ENCODE data around the gene BARHL2.

The BARHL2 gene

GRCh38 chr1:90722874-90723589 is 5.9 kb upstream of the BARHL2 start:
- no peak overlapping the region for H3K9ac ChIP-seq (ENCODE audit: low read length)
- H3K4me3 ChIP-seq (ENCODE audit: low read length), result peak overlapping the region; percentile 41

GRCh38 chr1:90721210-90722194 is 4.4 kb upstream of the BARHL2 start:
- no peaks in the 10 kb centered on the region for H3K9me3 ChIP-seq (ENCODE audit: control insufficient read depth, low read depth, low read length)
- peaks cover 32% of the 10 kb centered on the region for H3K4me1 ChIP-seq (ENCODE audit: control insufficient read depth, low read depth, low read length)
- no peak overlapping the region for H3K9ac ChIP-seq (ENCODE audit: low read length)
- H3K27me3 ChIP-seq (ENCODE audit: control insufficient read depth, insufficient read depth, low read length), result peaks cover 99% of the 10 kb centered on the region
- H3K4me3 ChIP-seq (ENCODE audit: low read length), result no peak overlapping the region
- H3K27ac ChIP-seq (ENCODE audit: low read length), result no peak overlapping the region
- H3K36me3 ChIP-seq (ENCODE audit: control insufficient read depth, low read depth, low read length), result no peaks in the 10 kb centered on the region

More at GRCh38 chr1:90722874-90723589, 5.9 kb upstream of the BARHL2 start:
- peaks cover 100% of the 10 kb centered on the region for H3K27me3 ChIP-seq (ENCODE audit: control insufficient read depth, insufficient read depth, low read length)
- H3K9me3 ChIP-seq (ENCODE audit: control insufficient read depth, low read depth, low read length), result no peaks in the 10 kb centered on the region
- no peak overlapping the region for H3K27ac ChIP-seq (ENCODE audit: low read length)
- peaks cover 44% of the 10 kb centered on the region for H3K4me1 ChIP-seq (ENCODE audit: control insufficient read depth, low read depth, low read length)
- no peaks in the 10 kb centered on the region for H3K36me3 ChIP-seq (ENCODE audit: control insufficient read depth, low read depth, low read length)

- Histone ChIP-seq H3K27ac (ENCODE audit: low read length) (no peak overlapping the region), H3K4me1 (ENCODE audit: control insufficient read depth, low read depth, low read length) (peaks cover 19% of the 10 kb centered on the region), H3K9me3 (ENCODE audit: control insufficient read depth, low read depth, low read length) (no peaks in the 10 kb centered on the region), H3K36me3 (ENCODE audit: control insufficient read depth, low read depth, low read length) (no peaks in the 10 kb centered on the region), H3K27me3 (ENCODE audit: control insufficient read depth, insufficient read depth, low read length) (peaks cover 99% of the 10 kb centered on the region), H3K4me3 (ENCODE audit: low read length) (peak overlapping the region; percentile 48), H3K9ac (ENCODE audit: low read length) (no peak overlapping the region)
These were observed 3.1 kb upstream of the BARHL2 start for GRCh38 chr1:90720145-90720636.

GRCh38 chr1:90719330-90720144 is 2.4 kb upstream of the BARHL2 start:
- no peaks in the 10 kb centered on the region for H3K36me3 ChIP-seq (ENCODE audit: control insufficient read depth, low read depth, low read length)
- no peak overlapping the region for H3K27ac ChIP-seq (ENCODE audit: low read length)
- H3K4me3 ChIP-seq (ENCODE audit: low read length), result peak overlapping the region; percentile 48
- peaks cover 99% of the 10 kb centered on the region for H3K27me3 ChIP-seq (ENCODE audit: control insufficient read depth, insufficient read depth, low read length)
- peaks cover 19% of the 10 kb centered on the region for H3K4me1 ChIP-seq (ENCODE audit: control insufficient read depth, low read depth, low read length)
- H3K9me3 ChIP-seq (ENCODE audit: control insufficient read depth, low read depth, low read length), result no peaks in the 10 kb centered on the region
- no peak overlapping the region for H3K9ac ChIP-seq (ENCODE audit: low read length)

- Histone ChIP-seq H3K27ac (ENCODE audit: low read length) (no peak overlapping the region), H3K9me3 (ENCODE audit: control insufficient read depth, low read depth, low read length) (no peaks in the 10 kb centered on the region), H3K4me3 (ENCODE audit: low read length) (peak overlapping the region; percentile 48), H3K9ac (ENCODE audit: low read length) (no peak overlapping the region), H3K27me3 (ENCODE audit: control insufficient read depth, insufficient read depth, low read length) (peaks cover 99% of the 10 kb centered on the region), H3K4me1 (ENCODE audit: control insufficient read depth, low read depth, low read length) (peaks cover 16% of the 10 kb centered on the region), H3K36me3 (ENCODE audit: control insufficient read depth, low read depth, low read length) (no peaks in the 10 kb centered on the region)
These were observed 1.6 kb upstream of the BARHL2 start for GRCh38 chr1:90718411-90719329.

GRCh38 chr1:90717665-90718410 is 736 bp upstream of the BARHL2 start:
- Histone ChIP-seq H3K36me3 (ENCODE audit: control insufficient read depth, low read depth, low read length) (no peaks in the 10 kb centered on the region), H3K27me3 (ENCODE audit: control insufficient read depth, insufficient read depth, low read length) (peaks cover 99% of the 10 kb centered on the region), H3K4me1 (ENCODE audit: control insufficient read depth, low read depth, low read length) (peaks cover 22% of the 10 kb centered on the region), H3K27ac (ENCODE audit: low read length) (no peak overlapping the region), H3K9ac (ENCODE audit: low read length) (no peak overlapping the region), H3K9me3 (ENCODE audit: control insufficient read depth, low read depth, low read length) (no peaks in the 10 kb centered on the region), H3K4me3 (ENCODE audit: low read length) (peak overlapping the region; percentile 48)

- no peaks in the 10 kb centered on the region for H3K36me3 ChIP-seq (ENCODE audit: control insufficient read depth, low read depth, low read length)
- H3K27me3 ChIP-seq (ENCODE audit: control insufficient read depth, insufficient read depth, low read length), result peaks cover 99% of the 10 kb centered on the region
- H3K9ac ChIP-seq (ENCODE audit: low read length), result no peak overlapping the region
- H3K4me1 ChIP-seq (ENCODE audit: control insufficient read depth, low read depth, low read length), result peaks cover 22% of the 10 kb centered on the region
- H3K4me3 ChIP-seq (ENCODE audit: low read length), result peak overlapping the region; percentile 39
- no peak overlapping the region for H3K27ac ChIP-seq (ENCODE audit: low read length)
- no peaks in the 10 kb centered on the region for H3K9me3 ChIP-seq (ENCODE audit: control insufficient read depth, low read depth, low read length)
These were observed 208 bp upstream of the BARHL2 start for GRCh38 chr1:90717356-90717664.

GRCh38 chr1:90716243-90716551 is 905 bp downstream of the BARHL2 start:
- H3K27ac ChIP-seq (ENCODE audit: low read length), result no peak overlapping the region
- no peaks in the 10 kb centered on the region for H3K9me3 ChIP-seq (ENCODE audit: control insufficient read depth, low read depth, low read length)
- peaks cover 99% of the 10 kb centered on the region for H3K27me3 ChIP-seq (ENCODE audit: control insufficient read depth, insufficient read depth, low read length)
- H3K9ac ChIP-seq (ENCODE audit: low read length), result no peak overlapping the region
- peak overlapping the region; percentile 30 for H3K4me3 ChIP-seq (ENCODE audit: low read length)
- no peaks in the 10 kb centered on the region for H3K36me3 ChIP-seq (ENCODE audit: control insufficient read depth, low read depth, low read length)
- peaks cover 31% of the 10 kb centered on the region for H3K4me1 ChIP-seq (ENCODE audit: control insufficient read depth, low read depth, low read length)

GRCh38 chr1:90715309-90715708 is 1.8 kb downstream of the BARHL2 start:
- no peak overlapping the region for H3K9ac ChIP-seq (ENCODE audit: low read length)
- peaks cover 34% of the 10 kb centered on the region for H3K4me1 ChIP-seq (ENCODE audit: control insufficient read depth, low read depth, low read length)
- H3K4me3 ChIP-seq (ENCODE audit: low read length), result no peak overlapping the region
- no peak overlapping the region for H3K27ac ChIP-seq (ENCODE audit: low read length)
- no peaks in the 10 kb centered on the region for H3K36me3 ChIP-seq (ENCODE audit: control insufficient read depth, low read depth, low read length)
- H3K27me3 ChIP-seq (ENCODE audit: control insufficient read depth, insufficient read depth, low read length), result peaks cover 99% of the 10 kb centered on the region
- no peaks in the 10 kb centered on the region for H3K9me3 ChIP-seq (ENCODE audit: control insufficient read depth, low read depth, low read length)

GRCh38 chr1:90714521-90714951 is 2.6 kb downstream of the BARHL2 start:
- Histone ChIP-seq H3K4me3 (ENCODE audit: low read length) (no peak overlapping the region), H3K36me3 (ENCODE audit: control insufficient read depth, low read depth, low read length) (no peaks in the 10 kb centered on the region)

More at GRCh38 chr1:90714521-90714951, 2.6 kb downstream of the BARHL2 start:
- Histone ChIP-seq H3K9ac (ENCODE audit: low read length) (no peak overlapping the region), H3K9me3 (ENCODE audit: control insufficient read depth, low read depth, low read length) (no peaks in the 10 kb centered on the region), H3K4me1 (ENCODE audit: control insufficient read depth, low read depth, low read length) (peaks cover 26% of the 10 kb centered on the region), H3K27me3 (ENCODE audit: control insufficient read depth, insufficient read depth, low read length) (peaks cover 99% of the 10 kb centered on the region), H3K27ac (ENCODE audit: low read length) (no peak overlapping the region)
